PC-3 (cell line): ENCODE data around the gene ZNF385A. TPM values are rescaled to one million over a fixed set of nuclear protein-coding genes. Genes with fewer than 3 reads are reported as not detected.

Source experiments
- ATAC-seq: fragments of 200-7000 bp; cut with Tn5 transposase; 2 replicates; pipeline ENCODE4 v1.9.1; 2020; ENCODE audit warnings: mild to moderate bottlenecking, moderate library complexity
- BruUV-seq: library from RNA; stranded (reverse); fragments of 400-500 nt; replicated peaks from 2 replicates; lab custom pipeline; 2021; lab: Mats Ljungman, UMichigan
- CTCF ChIA-PET: fragments of 300-600 bp; sonication (Branson Sonifier 250); formaldehyde crosslinking; loops from one replicate; lab custom pipeline; 2022; ENCODE audit warnings: antibody characterized with exemption; lab: Charles Lee
- POLR2A ChIA-PET: fragments of 300-600 bp; sonication (Branson Sonifier 250); formaldehyde crosslinking; loops from one replicate; lab custom pipeline; 2022; ENCODE audit warnings: antibody characterized with exemption; ENCODE audit not compliant: unreplicated experiment; lab: Charles Lee
- DNase-seq: peaks from one replicate; pipeline ENCODE4 v3.0.0-alpha.2; 2015
- H2AFZ ChIP-seq: fragments of 300-600 bp; sonication (generic); 2 replicates; pipeline ENCODE4 v1.6.0; 2016; ENCODE audit warnings: antibody characterized with exemption, low read length
- H3F3A ChIP-seq: fragments of 300-600 bp; sonication (generic); one replicate; pipeline ENCODE4 v1.6.0; 2017; ENCODE audit warnings: antibody characterized with exemption, low read length, control low read depth, mild to moderate bottlenecking; ENCODE audit not compliant: unreplicated experiment
- H3K27ac ChIP-seq: fragments of 300-600 bp; sonication (generic); 2 replicates; pipeline ENCODE4 v1.5.1; 2016; ENCODE audit warnings: mild to moderate bottlenecking, low read length
- H3K27me3 ChIP-seq: fragments of 300-600 bp; sonication (generic); 2 replicates; pipeline ENCODE4 v1.6.1; 2016; ENCODE audit warnings: low read length, mixed read lengths
- H3K36me3 ChIP-seq: fragments of 300-600 bp; sonication (generic); 2 replicates; pipeline ENCODE4 v1.6.1; 2016; ENCODE audit warnings: low read depth, mixed run types, low read length, mixed read lengths
- H3K4me1 ChIP-seq: fragments of 300-600 bp; sonication (generic); 2 replicates; pipeline ENCODE4 v1.5.1; 2016; ENCODE audit warnings: low read length; ENCODE audit not compliant: insufficient read depth
- H3K4me2 ChIP-seq: fragments of 300-600 bp; sonication (generic); 2 replicates; pipeline ENCODE4 v1.6.0; 2016; ENCODE audit warnings: low read length
- H3K4me3 ChIP-seq: fragments of 300-600 bp; sonication (generic); 2 replicates; pipeline ENCODE4 v1.5.1; 2016; ENCODE audit warnings: mild to moderate bottlenecking, low read length, mixed read lengths
- H3K79me2 ChIP-seq: fragments of 300-600 bp; sonication (generic); 2 replicates; pipeline ENCODE4 v1.6.1; 2017; ENCODE audit warnings: low read length, mixed read lengths
- H3K9ac ChIP-seq: fragments of 300-600 bp; sonication (generic); 2 replicates; pipeline ENCODE4 v1.6.0; 2016; ENCODE audit warnings: mild to moderate bottlenecking, low read length
- H3K9me2 ChIP-seq: fragments of 300-600 bp; sonication (generic); replicated peaks from 2 replicates; pipeline ENCODE4 v1.6.1; 2016; ENCODE audit warnings: mixed run types, low read length, mixed read lengths
- H3K9me3 ChIP-seq: fragments of 300-600 bp; sonication (generic); 2 replicates; pipeline ENCODE4 v1.6.1; 2016; ENCODE audit warnings: low read length, mixed read lengths
- H4K20me1 ChIP-seq: fragments of 300-600 bp; sonication (generic); 2 replicates; pipeline ENCODE4 v1.6.1; 2016; ENCODE audit warnings: low read length, mixed read lengths
- CTCF ChIP-seq: fragments of 300-600 bp; sonication (generic); conservative IDR thresholded peaks from 2 replicates; pipeline ENCODE4 v1.5.1; 2017; ENCODE audit warnings: antibody characterized with exemption, low read depth, mild to moderate bottlenecking, low read length
- EZH2 ChIP-seq: fragments of 300-600 bp; sonication (generic); IDR thresholded peaks from one replicate; pipeline ENCODE4 v1.6.1; 2017; ENCODE audit warnings: antibody characterized with exemption, mild to moderate bottlenecking, low read length; ENCODE audit not compliant: unreplicated experiment
- EZH2phosphoT487 ChIP-seq: fragments of 300-600 bp; sonication (generic); IDR thresholded peaks from 2 replicates; pipeline ENCODE4 v1.6.1; 2018; ENCODE audit warnings: mild to moderate bottlenecking, antibody characterized with exemption, low read length, borderline replicate concordance
- intact Hi-C: fragments of 100-400 bp; cut with micrococcal nuclease; formaldehyde crosslinking; loops from 2 replicates; pipeline ENCODE4 v1.9.0; 2023
- total RNA-seq: library from RNA; depleted of rRNA; stranded (reverse); fragments of >200 nt; gene quantifications from 2 replicates; pipeline ENCODE4 v1.2.3, GENCODE V29; 2014

ZNF385A gene
- total RNA-seq, 1 experiment from 2014 or later = 1.8 TPM

GRCh38 chr12:54427106-54427505, 42.6 kb upstream of the ZNF385A start:
- no peak for ATAC-seq
- no peaks in the 10 kb centered on the region for H4K20me1 ChIP-seq
- no TSS peak for BruUV-seq
- ChIA-PET CTCF (interaction anchor here (2.5 kb wide), 1 partner anchor 28 kb away, joined by 8 read pairs; no protein-coding TSS in a partner anchor), POLR2A (no interaction called here)
- H3K4me3 ChIP-seq = no peak overlapping the region
- no peak overlapping the region for H3K9ac ChIP-seq
- no peaks in the 10 kb centered on the region for H3F3A ChIP-seq
- no peak overlapping the region for H3K27ac ChIP-seq
- no peaks in the 10 kb centered on the region for H3K9me2 ChIP-seq
- no peaks in the 10 kb centered on the region for H3K27me3 ChIP-seq
- no peaks in the 10 kb centered on the region for H3K9me3 ChIP-seq
- H3K4me1 ChIP-seq = peaks cover 48% of the 10 kb centered on the region
- no peaks in the 10 kb centered on the region for H3K79me2 ChIP-seq
- no peak overlapping the region for H3K4me2 ChIP-seq
- intact Hi-C loops = no loop called here
- TF ChIP-seq EZH2phosphoT487 (no peak), EZH2 (no peak), CTCF (no peak)
- DNase-seq = no peak
- H3K36me3 ChIP-seq = no peaks in the 10 kb centered on the region
- H2AFZ ChIP-seq = no peak overlapping the region

- DNase-seq = no peak
- intact Hi-C loops = no loop called here
- no peak overlapping the region for H3K4me3 ChIP-seq
- H3K9me2 ChIP-seq = no peaks in the 10 kb centered on the region
- no peaks in the 10 kb centered on the region for H3K9me3 ChIP-seq
- no peak for ATAC-seq
- ChIA-PET POLR2A (no interaction called here), CTCF (no interaction called here)
- no peak overlapping the region for H3K9ac ChIP-seq
- H3K79me2 ChIP-seq = no peaks in the 10 kb centered on the region
- no peaks in the 10 kb centered on the region for H4K20me1 ChIP-seq
- no peaks in the 10 kb centered on the region for H3F3A ChIP-seq
- TF ChIP-seq EZH2phosphoT487 (no peak), EZH2 (no peak), CTCF (no peak)
- H3K4me1 ChIP-seq = peaks cover 48% of the 10 kb centered on the region
- BruUV-seq = no TSS peak
- H3K4me2 ChIP-seq = no peak overlapping the region
- H3K36me3 ChIP-seq = no peaks in the 10 kb centered on the region
- H2AFZ ChIP-seq = no peak overlapping the region
- no peaks in the 10 kb centered on the region for H3K27me3 ChIP-seq
- H3K27ac ChIP-seq = no peak overlapping the region
Observed at GRCh38 chr12:54426690-54427089, 42.2 kb upstream of the ZNF385A start.

- POLR2A ChIA-PET = no interaction called here
- H3K27ac ChIP-seq = no peak overlapping the region
- no peaks in the 10 kb centered on the region for H4K20me1 ChIP-seq
- TF ChIP-seq EZH2phosphoT487 = no peak
- no peak for TF ChIP-seq CTCF
- no peak for TF ChIP-seq EZH2
- no peak overlapping the region for H2AFZ ChIP-seq
- intact Hi-C loops = no loop called here
- no peaks in the 10 kb centered on the region for H3K9me2 ChIP-seq
- H3K4me1 ChIP-seq = peaks cover 53% of the 10 kb centered on the region
- H3K27me3 ChIP-seq = no peaks in the 10 kb centered on the region
- H3K4me2 ChIP-seq = no peak overlapping the region
- H3K36me3 ChIP-seq = no peaks in the 10 kb centered on the region
- BruUV-seq = no TSS peak
- DNase-seq = no peak
- ATAC-seq = no peak
- no peaks in the 10 kb centered on the region for H3K9me3 ChIP-seq
- CTCF ChIA-PET = no interaction called here
- no peak overlapping the region for H3K9ac ChIP-seq
- no peak overlapping the region for H3K4me3 ChIP-seq
- no peaks in the 10 kb centered on the region for H3K79me2 ChIP-seq
- no peaks in the 10 kb centered on the region for H3F3A ChIP-seq
Observed at GRCh38 chr12:54425702-54426101, 41.2 kb upstream of the ZNF385A start.
